HG02981 (cell line): ENCODE measurements around the gene AJAP1.
"Not testable (repeated sequence)": the region's sequence is repeated elsewhere in the genome, so short reads cannot be mapped to it uniquely, and the experiment has no call there.

Experiments
- ATAC-seq: cut with Tn5 transposase; IDR thresholded peaks from one replicate; pipeline ENCODE4 v1.9.1; 2021; ENCODE audit warnings: mild to moderate bottlenecking, moderate library complexity; ENCODE audit not compliant: unreplicated experiment

AJAP1 gene

GRCh38 chr1:4657244-4657789, 2.9 kb downstream of the AJAP1 start:
- no peak for ATAC-seq

- no peak for ATAC-seq
Observed at GRCh38 chr1:4657960-4658541, 3.6 kb downstream of the AJAP1 start.

GRCh38 chr1:4658643-4659628, 4.5 kb downstream of the AJAP1 start:
- no peak for ATAC-seq

GRCh38 chr1:4660917-4661594, 6.6 kb downstream of the AJAP1 start:
- ATAC-seq, result no peak

GRCh38 chr1:4661595-4661917, 7.1 kb downstream of the AJAP1 start:
- ATAC-seq, result no peak

- ATAC-seq, result no peak
Observed at GRCh38 chr1:4662168-4662567, 7.8 kb downstream of the AJAP1 start.

GRCh38 chr1:4662723-4663122, 8.3 kb downstream of the AJAP1 start:
- no peak for ATAC-seq

- no peak for ATAC-seq
Observed at GRCh38 chr1:4664095-4664494, 9.7 kb downstream of the AJAP1 start.

- no peak for ATAC-seq
Observed at GRCh38 chr1:4664606-4665005, 10.2 kb downstream of the AJAP1 start.

- ATAC-seq, result no peak
Observed at GRCh38 chr1:4665456-4665855, 11.0 kb downstream of the AJAP1 start.

- ATAC-seq, result not testable (repeated sequence)
Observed at GRCh38 chr1:4666683-4667082, 12.3 kb downstream of the AJAP1 start.

- no peak for ATAC-seq
Observed at GRCh38 chr1:4668743-4669700, 14.6 kb downstream of the AJAP1 start.

- no peak for ATAC-seq
Observed at GRCh38 chr1:4670265-4670664, 15.9 kb downstream of the AJAP1 start.

GRCh38 chr1:4671828-4672227, 17.4 kb downstream of the AJAP1 start:
- ATAC-seq, result no peak

GRCh38 chr1:4673494-4673893, 19.1 kb downstream of the AJAP1 start:
- no peak for ATAC-seq

GRCh38 chr1:4674117-4674516, 19.7 kb downstream of the AJAP1 start:
- no peak for ATAC-seq

GRCh38 chr1:4674676-4675075, 20.3 kb downstream of the AJAP1 start:
- no peak for ATAC-seq

- ATAC-seq, result no peak
Observed at GRCh38 chr1:4675454-4676186, 21.2 kb downstream of the AJAP1 start.

GRCh38 chr1:4676253-4676652, 21.8 kb downstream of the AJAP1 start:
- no peak for ATAC-seq

- no peak for ATAC-seq
Observed at GRCh38 chr1:4677608-4678007, 23.2 kb downstream of the AJAP1 start.
